MV-4-11 (cell line): ENCODE data around the gene SRMS.

Experiments
- DNase-seq: peaks from one replicate; lab custom pipeline; 2025; lab: John Stamatoyannopoulos, UW

The SRMS gene

GRCh38 chr20:63538204-63539091, 9.1 kb downstream of the SRMS start:
- no peak for DNase-seq

- DNase-seq, result peak; percentile 97
These were observed 9.9 kb downstream of the SRMS start for GRCh38 chr20:63537525-63538203.

- DNase-seq, result peak; percentile 80
These were observed 10.5 kb downstream of the SRMS start, which contains the start of gene PTK6 for GRCh38 chr20:63536997-63537524. Gene PTK6 (minus strand): TSS chr20:63537376. CDS start chr20:63537314, 62 bp downstream.

- peak; percentile 54 for DNase-seq
These were observed 11.1 kb downstream of the SRMS start for GRCh38 chr20:63536241-63536977.

- peak; percentile 1 for DNase-seq
These were observed 12.5 kb downstream of the SRMS start for GRCh38 chr20:63534831-63535651.

- DNase-seq, result no peak
These were observed 13.1 kb downstream of the SRMS start for GRCh38 chr20:63534427-63534830.

- DNase-seq, result no peak
These were observed 13.6 kb downstream of the SRMS start for GRCh38 chr20:63533871-63534393.

GRCh38 chr20:63533388-63533787, 14.2 kb downstream of the SRMS start:
- no peak for DNase-seq

- DNase-seq, result no peak
These were observed 15.0 kb downstream of the SRMS start for GRCh38 chr20:63532449-63532971.

GRCh38 chr20:63531686-63532448, 15.7 kb downstream of the SRMS start:
- no peak for DNase-seq

- DNase-seq, result no peak
These were observed 16.8 kb downstream of the SRMS start for GRCh38 chr20:63530788-63531160.

- no peak for DNase-seq
These were observed 17.4 kb downstream of the SRMS start for GRCh38 chr20:63529861-63530787.

GRCh38 chr20:63529180-63529860, 18.2 kb downstream of the SRMS start:
- DNase-seq, result no peak

GRCh38 chr20:63527184-63527583, 20.4 kb downstream of the SRMS start:
- no peak for DNase-seq

GRCh38 chr20:63525971-63526370, 21.6 kb downstream of the SRMS start:
- peak; percentile 17 for DNase-seq

GRCh38 chr20:63525185-63525584, 22.4 kb downstream of the SRMS start:
- DNase-seq, result no peak

- DNase-seq, result no peak
These were observed 24.5 kb downstream of the SRMS start for GRCh38 chr20:63522981-63523611.
